ENCODE measurements around the gene EFNA5. TPM values are rescaled to one million over a fixed set of nuclear protein-coding genes. Genes with fewer than 3 reads are reported as not detected.

The EFNA5 gene
- total RNA-seq, 2 experiments from 2014 or later: not detected

DNA sequence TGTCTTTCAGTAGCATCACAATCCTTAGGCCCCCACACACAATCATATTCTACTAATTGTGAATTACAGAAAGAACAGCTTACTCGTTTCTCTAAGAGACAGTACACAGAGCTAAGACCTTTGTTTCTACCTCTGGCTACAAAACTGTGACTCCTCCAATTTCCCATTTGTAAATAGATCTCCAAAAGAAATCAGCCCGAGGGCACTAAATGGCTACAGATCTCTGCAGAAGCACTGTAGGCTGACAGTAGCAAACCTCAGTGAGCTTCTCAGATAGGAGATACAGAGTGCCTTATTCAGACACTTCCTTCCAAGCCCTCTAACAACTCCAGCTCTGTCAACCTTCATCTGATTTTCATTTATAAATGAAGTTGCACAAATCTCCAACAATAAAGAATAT, 51.0 kb downstream of the EFNA5 start:
- Histone ChIP-seq H3K9me3 (ENCODE audit: control insufficient read depth in 1 of 2, insufficient read depth in 1 of 2, low read length in 2 of 2) (no peaks in the 10 kb centered on the region), H3K4me1 (ENCODE audit: insufficient read depth, low read length) (no peaks in the 10 kb centered on the region), H3K4me3 (ENCODE audit: low read length) (no peak overlapping the region), H3K27me3 (ENCODE audit: control insufficient read depth in 1 of 2, insufficient read depth in 2 of 2, low read length in 2 of 2) (no peaks in the 10 kb centered on the region), H3K36me3 (ENCODE audit: insufficient read depth, low read length) (no peaks in the 10 kb centered on the region), H3K27ac (ENCODE audit: low read depth in 1 of 2, low read length in 2 of 2) (no peak overlapping the region)
- ChIA-PET POLR2A (no interaction called here), CTCF (no interaction called here)
- intact Hi-C loops (cut with DNase I, micrococcal nuclease): no loop called here
- TF ChIP-seq CTCF (IDR thresholded peaks at IDR 0.05): no peak
- no peaks in the 10 kb centered on the region for H3K4me1 Mint-ChIP-seq (ENCODE audit: low read depth)
- H3K9me3 Mint-ChIP-seq: no peaks in the 10 kb centered on the region
- ATAC-seq (ENCODE audit: poor library complexity) (no peak), DNase-seq (no peak)
- H3K36me3 Mint-ChIP-seq (ENCODE audit: low read depth): no peaks in the 10 kb centered on the region
- no peak overlapping the region for H3K4me3 Mint-ChIP-seq
- peaks cover 17% of the 10 kb centered on the region for H3K27me3 Mint-ChIP-seq
- no peak overlapping the region for H3K27ac Mint-ChIP-seq

DNA sequence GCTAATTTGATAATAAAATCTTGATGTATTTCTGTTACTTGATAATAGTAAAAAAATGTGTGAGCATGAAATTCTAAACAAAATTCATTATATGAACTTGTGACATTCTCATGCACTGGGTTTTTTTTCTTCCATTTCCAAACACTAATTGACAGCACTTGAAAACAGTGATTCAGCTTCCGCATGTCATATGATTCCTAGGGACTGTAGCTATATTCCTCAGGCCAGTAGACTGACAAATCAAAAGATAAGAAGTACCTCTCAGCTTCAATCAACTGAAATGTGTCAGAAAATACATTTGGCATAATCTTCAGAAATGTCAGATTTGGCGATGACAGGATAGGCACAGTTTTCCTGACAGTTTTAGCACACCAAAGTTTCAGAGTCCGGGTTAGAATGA, 52.5 kb downstream of the EFNA5 start:
- no peaks in the 10 kb centered on the region for H3K4me1 Mint-ChIP-seq (ENCODE audit: low read depth)
- intact Hi-C loops (cut with DNase I, micrococcal nuclease): no loop called here
- H3K9me3 Mint-ChIP-seq: no peaks in the 10 kb centered on the region
- ATAC-seq (ENCODE audit: poor library complexity): no peak
- no peak overlapping the region for H3K4me3 Mint-ChIP-seq
- H3K27ac ChIP-seq (ENCODE audit: low read depth in 1 of 2, low read length in 2 of 2): no peak overlapping the region
- H3K9me3 ChIP-seq (ENCODE audit: control insufficient read depth in 1 of 2, insufficient read depth in 1 of 2, low read length in 2 of 2): no peaks in the 10 kb centered on the region
- H3K27ac Mint-ChIP-seq: no peak overlapping the region
- no peak for TF ChIP-seq CTCF (IDR thresholded peaks at IDR 0.05)
- H3K4me1 ChIP-seq (ENCODE audit: insufficient read depth, low read length): no peaks in the 10 kb centered on the region
- peaks cover 17% of the 10 kb centered on the region for H3K27me3 Mint-ChIP-seq
- POLR2A ChIA-PET: no interaction called here
- no peaks in the 10 kb centered on the region for H3K27me3 ChIP-seq (ENCODE audit: control insufficient read depth in 1 of 2, insufficient read depth in 2 of 2, low read length in 2 of 2)
- no peaks in the 10 kb centered on the region for H3K36me3 Mint-ChIP-seq (ENCODE audit: low read depth)
- H3K4me3 ChIP-seq (ENCODE audit: low read length): no peak overlapping the region
- CTCF ChIA-PET: no interaction called here
- no peak for DNase-seq
- H3K36me3 ChIP-seq (ENCODE audit: insufficient read depth, low read length): no peaks in the 10 kb centered on the region

DNA sequence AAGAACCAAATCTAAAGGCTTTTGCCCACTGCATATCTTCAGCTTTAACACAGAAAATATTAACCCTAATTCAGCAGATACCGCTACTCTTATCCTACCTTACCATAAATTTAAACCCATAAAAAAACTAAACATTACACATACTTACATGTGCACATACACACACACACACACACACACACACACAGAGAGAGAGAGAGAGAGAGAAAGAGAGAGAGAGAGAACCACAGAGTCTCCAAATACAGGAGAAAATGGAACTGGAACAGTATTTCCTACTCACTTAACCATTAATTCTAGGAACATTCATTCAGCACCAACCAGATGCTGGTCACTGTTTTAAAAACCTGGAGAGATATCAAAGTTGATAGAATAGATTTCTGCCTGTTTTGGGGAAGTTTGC, 53.7 kb downstream of the EFNA5 start:
- no peaks in the 10 kb centered on the region for H3K4me1 Mint-ChIP-seq (ENCODE audit: low read depth)
- TF ChIP-seq CTCF (IDR thresholded peaks at IDR 0.05): no peak
- no peaks in the 10 kb centered on the region for H3K9me3 Mint-ChIP-seq
- no peak for DNase-seq
- CTCF ChIA-PET: no interaction called here
- no peak for ATAC-seq (ENCODE audit: poor library complexity)
- Histone ChIP-seq H3K36me3 (ENCODE audit: insufficient read depth, low read length) (no peaks in the 10 kb centered on the region), H3K27me3 (ENCODE audit: control insufficient read depth in 1 of 2, insufficient read depth in 2 of 2, low read length in 2 of 2) (no peaks in the 10 kb centered on the region), H3K9me3 (ENCODE audit: control insufficient read depth in 1 of 2, insufficient read depth in 1 of 2, low read length in 2 of 2) (no peaks in the 10 kb centered on the region), H3K4me1 (ENCODE audit: insufficient read depth, low read length) (no peaks in the 10 kb centered on the region), H3K4me3 (ENCODE audit: low read length) (no peak overlapping the region), H3K27ac (ENCODE audit: low read depth in 1 of 2, low read length in 2 of 2) (no peak overlapping the region)
- no peak overlapping the region for H3K4me3 Mint-ChIP-seq
- H3K36me3 Mint-ChIP-seq (ENCODE audit: low read depth): no peaks in the 10 kb centered on the region
- no peak overlapping the region for H3K27ac Mint-ChIP-seq
- intact Hi-C loops (cut with DNase I, micrococcal nuclease): no loop called here
- H3K27me3 Mint-ChIP-seq: peaks cover 17% of the 10 kb centered on the region
- POLR2A ChIA-PET: no interaction called here

Measured in CD4-positive, alpha-beta T cell (primary cell).